Hepatocyte (in vitro differentiated cells): ENCODE measurements around the gene PCDHB13. TPM values are rescaled to one million over a fixed set of nuclear protein-coding genes. Genes with fewer than 3 reads are reported as not detected.

Experiments used
- DNase-seq: peaks from one replicate; pipeline ENCODE4 v3.0.0-alpha.2; 2016; ENCODE audit warnings: low spot score
- H2AFZ ChIP-seq: fragments of 200-600 bp; sonication (generic); 2 replicates; pipeline ENCODE4 v1.6.0; 2016; ENCODE audit warnings: antibody characterized with exemption, mild to moderate bottlenecking
- H3K27ac ChIP-seq: fragments of 200-600 bp; sonication (generic); 2 replicates; pipeline ENCODE4 v1.5.1; 2016; ENCODE audit warnings: mild to moderate bottlenecking
- H3K27me3 ChIP-seq: fragments of 200-600 bp; sonication (generic); 2 replicates; pipeline ENCODE4 v1.6.1; 2016
- H3K36me3 ChIP-seq: fragments of 200-600 bp; sonication (generic); replicated peaks from 2 replicates; pipeline ENCODE4 v1.5.1; 2016; ENCODE audit warnings: low read depth; ENCODE audit not compliant: insufficient read depth
- H3K4me1 ChIP-seq: fragments of 200-600 bp; sonication (generic); 2 replicates; pipeline ENCODE4 v1.5.1; 2016; ENCODE audit warnings: mild to moderate bottlenecking, moderate library complexity; ENCODE audit not compliant: insufficient read depth
- H3K4me2 ChIP-seq: fragments of 200-600 bp; sonication (generic); 2 replicates; pipeline ENCODE4 v1.6.0; 2016
- H3K4me3 ChIP-seq: fragments of 200-600 bp; sonication (generic); 2 replicates; pipeline ENCODE4 v1.5.1; 2016; ENCODE audit warnings: mild to moderate bottlenecking
- H3K79me2 ChIP-seq: fragments of 200-600 bp; sonication (generic); 2 replicates; pipeline ENCODE4 v1.6.0; 2017; ENCODE audit warnings: mild to moderate bottlenecking
- H3K9me2 ChIP-seq: fragments of 200-600 bp; sonication (generic); replicated peaks from 2 replicates; pipeline ENCODE4 v1.6.0; 2017; ENCODE audit warnings: mild to moderate bottlenecking; ENCODE audit not compliant: insufficient read depth
- H3K9me3 ChIP-seq: fragments of 200-600 bp; sonication (generic); 2 replicates; pipeline ENCODE4 v1.5.1; 2016; ENCODE audit warnings: low read depth, mild to moderate bottlenecking
- H4K20me1 ChIP-seq: fragments of 200-600 bp; sonication (generic); 2 replicates; pipeline ENCODE4 v1.6.0; 2016; ENCODE audit warnings: mild to moderate bottlenecking; ENCODE audit not compliant: insufficient read depth, poor library complexity, severe bottlenecking
- EZH2 ChIP-seq: fragments of 200-600 bp; sonication (generic); IDR thresholded peaks from 2 replicates; pipeline ENCODE4 v1.6.1; 2016; ENCODE audit warnings: antibody characterized with exemption, mild to moderate bottlenecking, borderline replicate concordance
- EZH2phosphoT487 ChIP-seq: fragments of 200-600 bp; sonication (generic); IDR thresholded peaks from one replicate; pipeline ENCODE4 v1.6.1; 2018; ENCODE audit warnings: antibody characterized with exemption, mild to moderate bottlenecking, low read depth, moderate library complexity; ENCODE audit not compliant: unreplicated experiment, severe bottlenecking
- WGBS: methylation state at CpG from one replicate; pipeline ENCODE4 v1.1.6; 2016; ENCODE audit warnings: low lambda C conversion rate; ENCODE audit errors: missing lambda C conversion rate; 5-methylcytosine and 5-hydroxymethylcytosine counted together
- polyA plus RNA-seq: library from polyadenylated mRNA; unstranded; fragments of >200 nt; fragmentation: Nextera tagmentation; extraction: Ambion mirVana; gene quantifications from 2 replicates; pipeline ENCODE4 v1.2.1, GENCODE V29; 2016
- total RNA-seq: library from RNA; depleted of rRNA; stranded (reverse); fragments of >200 nt; gene quantifications from 2 replicates; pipeline ENCODE4 v1.2.3, GENCODE V29; 2014
- TF ChIP-seq, protein P1 (sequence below): fragments of 200-600 bp; sonication (generic); IDR thresholded peaks from 2 replicates; pipeline ENCODE4 v1.5.1; 2016; ENCODE audit warnings: antibody characterized with exemption, mild to moderate bottlenecking; ENCODE audit not compliant: poor library complexity

Gene PCDHB13
- total and polyA plus RNA-seq, 2 experiments from 2014 or later: 1.1 to 1.9 TPM

DNA sequence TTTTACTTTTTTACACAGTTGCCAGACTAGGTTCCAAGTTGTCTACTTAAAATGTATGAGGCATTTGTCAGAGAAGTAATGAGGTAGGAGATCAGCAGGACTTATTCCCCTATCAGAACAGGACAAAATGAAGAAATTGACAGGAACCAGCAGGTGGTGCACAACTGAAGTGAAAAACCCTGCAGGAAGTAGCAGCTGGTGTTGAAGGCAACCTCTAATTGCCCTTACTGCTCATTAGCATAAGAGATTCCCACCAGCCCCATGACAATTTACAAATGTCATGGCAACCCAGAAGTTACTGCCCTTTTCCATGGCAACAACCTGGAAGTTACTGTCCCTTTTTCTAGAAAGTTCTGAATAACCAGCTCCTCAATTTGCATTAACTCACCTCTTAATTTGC lies 36.9 kb downstream of the PCDHB13 start:
- DNase-seq: no peak
- H3K4me2 ChIP-seq: no peak overlapping the region
- H3K9me3 ChIP-seq: peaks cover 60% of the 10 kb centered on the region
- no peaks in the 10 kb centered on the region for H3K9me2 ChIP-seq
- no peak overlapping the region for H3K4me3 ChIP-seq
- no peaks in the 10 kb centered on the region for H3K4me1 ChIP-seq
- TF ChIP-seq EZH2 (no peak), EZH2phosphoT487 (no peak)
- TF ChIP-seq, protein P1, sequence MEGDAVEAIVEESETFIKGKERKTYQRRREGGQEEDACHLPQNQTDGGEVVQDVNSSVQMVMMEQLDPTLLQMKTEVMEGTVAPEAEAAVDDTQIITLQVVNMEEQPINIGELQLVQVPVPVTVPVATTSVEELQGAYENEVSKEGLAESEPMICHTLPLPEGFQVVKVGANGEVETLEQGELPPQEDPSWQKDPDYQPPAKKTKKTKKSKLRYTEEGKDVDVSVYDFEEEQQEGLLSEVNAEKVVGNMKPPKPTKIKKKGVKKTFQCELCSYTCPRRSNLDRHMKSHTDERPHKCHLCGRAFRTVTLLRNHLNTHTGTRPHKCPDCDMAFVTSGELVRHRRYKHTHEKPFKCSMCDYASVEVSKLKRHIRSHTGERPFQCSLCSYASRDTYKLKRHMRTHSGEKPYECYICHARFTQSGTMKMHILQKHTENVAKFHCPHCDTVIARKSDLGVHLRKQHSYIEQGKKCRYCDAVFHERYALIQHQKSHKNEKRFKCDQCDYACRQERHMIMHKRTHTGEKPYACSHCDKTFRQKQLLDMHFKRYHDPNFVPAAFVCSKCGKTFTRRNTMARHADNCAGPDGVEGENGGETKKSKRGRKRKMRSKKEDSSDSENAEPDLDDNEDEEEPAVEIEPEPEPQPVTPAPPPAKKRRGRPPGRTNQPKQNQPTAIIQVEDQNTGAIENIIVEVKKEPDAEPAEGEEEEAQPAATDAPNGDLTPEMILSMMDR: no peak
- no peaks in the 10 kb centered on the region for H3K36me3 ChIP-seq
- no peaks in the 10 kb centered on the region for H3K79me2 ChIP-seq
- no peak overlapping the region for H2AFZ ChIP-seq
- no peak overlapping the region for H3K27ac ChIP-seq
- no peaks in the 10 kb centered on the region for H4K20me1 ChIP-seq
- H3K27me3 ChIP-seq: no peaks in the 10 kb centered on the region

- Histone ChIP-seq H3K4me1 (no peaks in the 10 kb centered on the region), H3K4me2 (no peak overlapping the region), H3K27me3 (no peaks in the 10 kb centered on the region), H3K36me3 (no peaks in the 10 kb centered on the region), H4K20me1 (no peaks in the 10 kb centered on the region), H3K9me3 (peaks cover 68% of the 10 kb centered on the region), H3K4me3 (peak overlapping the region; percentile 0), H3K27ac (no peak overlapping the region), H3K79me2 (no peaks in the 10 kb centered on the region), H3K9me2 (no peaks in the 10 kb centered on the region), H2AFZ (no peak overlapping the region)
- no peak for TF ChIP-seq EZH2
- TF ChIP-seq EZH2phosphoT487: no peak
- TF ChIP-seq, protein P1: no peak
- DNase-seq: no peak
Observed at GRCh38 chr5:141258464-141258863, 44.7 kb downstream of the PCDHB13 start.

DNA sequence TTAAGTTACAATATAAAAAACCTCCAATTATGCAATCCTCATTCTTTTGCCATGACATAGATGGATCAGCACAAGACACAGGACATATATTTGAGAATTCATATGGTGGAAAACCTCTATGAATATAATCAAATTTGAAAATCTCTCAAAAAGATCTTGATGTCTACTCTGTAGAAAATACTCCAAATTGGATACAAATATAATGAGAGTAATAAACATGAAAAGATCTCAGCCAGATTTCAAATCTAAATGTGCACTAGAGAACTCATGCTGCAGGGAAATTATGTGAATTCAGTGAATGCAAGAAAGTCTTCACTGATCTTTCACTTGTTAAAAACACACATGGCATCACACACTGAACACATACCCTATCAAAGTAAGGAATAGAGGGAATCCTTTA lies 45.2 kb downstream of the PCDHB13 start:
- Histone ChIP-seq H3K4me1 (no peaks in the 10 kb centered on the region), H3K9me2 (no peaks in the 10 kb centered on the region), H3K27me3 (no peaks in the 10 kb centered on the region), H3K4me2 (no peak overlapping the region), H3K9me3 (peaks cover 65% of the 10 kb centered on the region), H3K27ac (no peak overlapping the region), H3K36me3 (no peaks in the 10 kb centered on the region), H4K20me1 (no peaks in the 10 kb centered on the region), H2AFZ (no peak overlapping the region), H3K4me3 (no peak overlapping the region), H3K79me2 (no peaks in the 10 kb centered on the region)
- TF ChIP-seq, protein P1: no peak
- TF ChIP-seq EZH2phosphoT487 (no peak), EZH2 (no peak)
- no peak for DNase-seq

DNA sequence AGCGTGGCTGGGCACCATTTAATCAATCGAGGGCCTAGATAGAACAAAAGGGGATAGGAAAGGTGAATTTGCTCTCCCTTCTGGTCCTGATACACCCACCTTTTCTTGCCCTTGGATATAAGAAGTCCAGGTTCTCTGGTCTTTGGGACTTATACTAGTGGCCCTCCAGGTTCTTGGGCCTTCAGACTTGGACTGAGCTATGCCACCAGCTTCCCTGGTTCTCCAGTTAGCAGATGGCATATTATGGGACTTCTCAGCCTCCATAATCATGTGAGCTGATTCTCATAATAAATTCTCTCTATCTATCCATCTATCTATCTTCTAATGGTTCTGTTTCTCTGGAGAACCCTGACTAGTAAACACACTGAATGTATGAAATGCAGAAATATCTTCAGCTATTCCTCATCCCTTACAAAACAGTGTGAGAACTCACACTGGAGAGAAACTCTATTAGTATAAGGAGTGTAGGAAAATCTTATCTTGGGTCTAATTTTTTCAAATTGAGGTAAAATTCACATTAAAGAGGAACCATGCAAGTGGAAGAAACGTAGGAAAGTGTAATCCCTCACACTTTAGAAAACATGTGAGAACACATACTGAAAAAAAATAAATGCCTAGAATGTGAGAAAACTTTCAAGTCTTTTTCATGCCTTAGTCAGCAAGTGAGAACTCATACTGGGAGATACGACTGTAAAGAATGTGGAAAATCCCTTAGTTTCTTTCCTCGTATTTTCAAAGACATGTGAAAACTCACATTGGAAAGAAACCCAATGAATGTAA lies 46.9 kb downstream of the PCDHB13 start:
- H3K9me3 ChIP-seq: peaks cover 69% of the 10 kb centered on the region
- WGBS: 72% methylated on average over 5 of the region's 5 CpGs

More for the DNA sequence above, 46.9 kb downstream of the PCDHB13 start:
- no peaks in the 10 kb centered on the region for H3K27me3 ChIP-seq
- no peak for TF ChIP-seq EZH2phosphoT487
- TF ChIP-seq EZH2: no peak
- TF ChIP-seq, protein P1: no peak
- H3K4me3 ChIP-seq: no peak overlapping the region
- no peak overlapping the region for H3K27ac ChIP-seq
- H3K4me1 ChIP-seq: no peaks in the 10 kb centered on the region
- no peaks in the 10 kb centered on the region for H4K20me1 ChIP-seq
- H3K4me2 ChIP-seq: no peak overlapping the region
- no peaks in the 10 kb centered on the region for H3K36me3 ChIP-seq
- DNase-seq: no peak
- no peaks in the 10 kb centered on the region for H3K79me2 ChIP-seq
- no peak overlapping the region for H2AFZ ChIP-seq
- H3K9me2 ChIP-seq: no peaks in the 10 kb centered on the region
